Right atrium auricular region (tissue), 2 donors: Measurements from ENCODE around the gene MICAL3. TPM values are rescaled to one million over a fixed set of nuclear protein-coding genes. Genes with fewer than 3 reads are reported as not detected.

Experiments used
- DNase-seq: peaks from one replicate; pipeline ENCODE4 v3.0.0-alpha.2; 2019; ENCODE audit warnings: low spot score
- H3K27ac ChIP-seq, 2 donors: fragments of 200-600 bp; sonication (generic); 1 replicate in 1 of 2; 2 replicates in 1 of 2; pipeline ENCODE4 v1.5.1; 2016 to 2019
- H3K27me3 ChIP-seq, 2 donors: fragments of 200-600 bp; sonication (generic); one replicate each; pipeline versions ENCODE4 v1.5.1 to v1.6.0; 2017 to 2019
- H3K36me3 ChIP-seq: fragments of 200-600 bp; sonication (generic); one replicate; pipeline ENCODE4 v1.5.1; 2016
- H3K4me1 ChIP-seq, 2 donors: fragments of 200-600 bp; sonication (generic); one replicate each; pipeline versions ENCODE4 v1.5.1 to v1.6.0; 2017 to 2019
- H3K4me3 ChIP-seq, 2 donors: fragments of 200-600 bp; sonication (generic); 1 replicate in 1 of 2; 2 replicates in 1 of 2; pipeline ENCODE4 v1.5.1; 2017 to 2019; ENCODE audit warnings: mild to moderate bottlenecking in 1 of 2, moderate library complexity in 1 of 2
- H3K9me3 ChIP-seq, 2 donors: fragments of 200-600 bp; sonication (generic); one replicate each; pipeline ENCODE4 v1.5.1; 2019
- CTCF ChIP-seq, 2 donors: fragments of 200-600 bp; sonication (generic); IDR thresholded peaks; one replicate each; pipeline ENCODE4 v1.5.1; 2019; ENCODE audit warnings: antibody characterized with exemption in 2 of 2
- total RNA-seq, 2 donors: library from RNA; depleted of rRNA; stranded (reverse); fragments of >200 nt; gene quantifications; one replicate each; pipeline ENCODE4 v1.1.0, GENCODE V29; 2016

Gene MICAL3
- total RNA-seq, 2 donors from 2014 or later = 42.5 to 45.1 TPM

- Histone ChIP-seq H3K9me3 (no peaks in the 10 kb centered on the region), H3K4me1 (peaks cover 0 to 85% of the 10 kb centered on the region in 2 donors), H3K27me3 (no peaks in the 10 kb centered on the region), H3K27ac (peak overlapping the region; percentile 69 to 75), H3K36me3 (no peaks in the 10 kb centered on the region), H3K4me3 (no peak overlapping the region)
- no peak for TF ChIP-seq CTCF (IDR thresholded peaks at IDR 0.05)
- no peak for DNase-seq
These were observed 78.3 kb downstream of the MICAL3 start for GRCh38 chr22:17945888-17946648.

- no peak for TF ChIP-seq CTCF (IDR thresholded peaks at IDR 0.05)
- H3K4me1 ChIP-seq = peaks cover 0 to 79% of the 10 kb centered on the region in 2 donors
- H3K36me3 ChIP-seq = no peaks in the 10 kb centered on the region
- peak overlapping the region; percentile 69 to 75 for H3K27ac ChIP-seq
- no peak for DNase-seq
- H3K9me3 ChIP-seq = no peaks in the 10 kb centered on the region
- no peak overlapping the region for H3K4me3 ChIP-seq
- no peaks in the 10 kb centered on the region for H3K27me3 ChIP-seq
These were observed 79.0 kb downstream of the MICAL3 start for GRCh38 chr22:17945156-17945887.

GRCh38 chr22:17944256-17944655 is 80.1 kb downstream of the MICAL3 start:
- H3K9me3 ChIP-seq = no peaks in the 10 kb centered on the region
- no peak overlapping the region for H3K4me3 ChIP-seq
- no peak for TF ChIP-seq CTCF (IDR thresholded peaks at IDR 0.05)
- DNase-seq = no peak
- H3K27ac ChIP-seq = peak overlapping the region; percentile 75 to 80
- peaks cover 0 to 78% of the 10 kb centered on the region in 2 donors for H3K4me1 ChIP-seq
- H3K36me3 ChIP-seq = no peaks in the 10 kb centered on the region
- H3K27me3 ChIP-seq = no peaks in the 10 kb centered on the region

- Histone ChIP-seq H3K9me3 (no peaks in the 10 kb centered on the region), H3K27me3 (no peaks in the 10 kb centered on the region), H3K36me3 (no peaks in the 10 kb centered on the region), H3K27ac (peak overlapping the region; percentile 75 to 80), H3K4me1 (peaks cover 0 to 79% of the 10 kb centered on the region in 2 donors), H3K4me3 (no peak overlapping the region)
- DNase-seq = no peak
- no peak for TF ChIP-seq CTCF (IDR thresholded peaks at IDR 0.05)
These were observed 80.7 kb downstream of the MICAL3 start for GRCh38 chr22:17943533-17944249.

- Histone ChIP-seq H3K9me3 (no peaks in the 10 kb centered on the region), H3K4me1 (peaks cover 0 to 80% of the 10 kb centered on the region in 2 donors), H3K4me3 (no peak overlapping the region), H3K36me3 (no peaks in the 10 kb centered on the region), H3K27ac (peak overlapping the region; percentile 75 to 80), H3K27me3 (no peaks in the 10 kb centered on the region)
- DNase-seq = no peak
- TF ChIP-seq CTCF (IDR thresholded peaks at IDR 0.05) = no peak
These were observed 81.6 kb downstream of the MICAL3 start for GRCh38 chr22:17942721-17943120.
